Upper lobe of left lung (tissue), 6 donors: Measurements from ENCODE around the gene PLOD1. TPM values are rescaled to one million over a fixed set of nuclear protein-coding genes. Genes with fewer than 3 reads are reported as not detected.

ENCODE experiments used
- ATAC-seq, 2 donors: fragments of 200-7000 bp; cut with Tn5 transposase; one replicate each; pipeline ENCODE4 v1.9.1; 2022; ENCODE audit warnings: mild to moderate bottlenecking in 2 of 2, moderate library complexity in 2 of 2; ENCODE audit not compliant: low FRiP score in 2 of 2
- DNase-seq, 2 donors: peaks; one replicate each; pipeline ENCODE4 v3.0.0-alpha.2; 2019 to 2020
- H3K27ac ChIP-seq, 4 donors: fragments of 200-600 bp; sonication (generic); one replicate each; pipeline ENCODE4 v1.5.1; 2016 to 2019
- H3K27me3 ChIP-seq, 4 donors: fragments of 200-600 bp; sonication (generic); one replicate each; pipeline ENCODE4 v1.5.1; 2017 to 2019
- H3K36me3 ChIP-seq, 4 donors: fragments of 200-600 bp; sonication (generic); one replicate each; pipeline ENCODE4 v1.5.1; 2016 to 2019
- H3K4me1 ChIP-seq, 4 donors: fragments of 200-600 bp; sonication (generic); one replicate each; pipeline ENCODE4 v1.5.1; 2018 to 2019
- H3K4me3 ChIP-seq, 4 donors: fragments of 200-600 bp; sonication (generic); one replicate each; pipeline ENCODE4 v1.5.1; 2017 to 2019; ENCODE audit warnings: mild to moderate bottlenecking in 2 of 4, moderate library complexity in 1 of 4
- H3K9me3 ChIP-seq, 4 donors: fragments of 200-600 bp; sonication (generic); one replicate each; pipeline ENCODE4 v1.5.1; 2018 to 2019
- EP300 ChIP-seq, 4 donors: sonication (generic); formaldehyde crosslinking; IDR thresholded peaks; one replicate each; pipeline ENCODE4 v1.5.1; 2017; ENCODE audit warnings: antibody characterized with exemption in 4 of 4, control low read depth in 2 of 4
- POLR2A ChIP-seq, 4 donors: fragments of 450-650 bp; IDR thresholded peaks; one replicate each; pipeline ENCODE4 v1.5.1; 2016 to 2017; ENCODE audit warnings: antibody characterized with exemption in 4 of 4, mild to moderate bottlenecking in 2 of 4
- POLR2AphosphoS5 ChIP-seq, 2 donors: sonication (generic); formaldehyde crosslinking; IDR thresholded peaks; one replicate each; pipeline ENCODE4 v1.5.1; 2017; ENCODE audit warnings: antibody characterized with exemption in 2 of 2
- WGBS, 2 donors: methylation state at CpG; one replicate each; pipeline ENCODE4 v1.1.5; 2017 to 2018; 5-methylcytosine and 5-hydroxymethylcytosine counted together
- total RNA-seq, 6 donors: library from RNA; depleted of rRNA in 4 of 6; stranded (reverse); fragments of >200 nt in 4 of 6; gene quantifications; one replicate each; pipeline versions ENCODE4 v1.1.0 to v1.2.1, GENCODE V29; 2016 to 2021
- TF ChIP-seq, protein P1 (sequence below), 6 experiments: fragments of 450-650 bp in 4 of 6; fragments of 200-600 bp in 2 of 6; sonication (generic) in 2 of 6; IDR thresholded peaks; one replicate each; pipeline ENCODE4 v1.5.1; 2016 to 2019; ENCODE audit warnings: antibody characterized with exemption in 6 of 6
- donor health status: DM: no; HTN: no; CAD: no; lungs with moderate emphysema.
- donor health status: DM: no; HTN: yes; CAD: no; lungs with severe emphysema.

Gene PLOD1
- total RNA-seq, 6 donors from 2014 or later, result 31.4 to 99.0 (median 52.8) TPM

DNA sequence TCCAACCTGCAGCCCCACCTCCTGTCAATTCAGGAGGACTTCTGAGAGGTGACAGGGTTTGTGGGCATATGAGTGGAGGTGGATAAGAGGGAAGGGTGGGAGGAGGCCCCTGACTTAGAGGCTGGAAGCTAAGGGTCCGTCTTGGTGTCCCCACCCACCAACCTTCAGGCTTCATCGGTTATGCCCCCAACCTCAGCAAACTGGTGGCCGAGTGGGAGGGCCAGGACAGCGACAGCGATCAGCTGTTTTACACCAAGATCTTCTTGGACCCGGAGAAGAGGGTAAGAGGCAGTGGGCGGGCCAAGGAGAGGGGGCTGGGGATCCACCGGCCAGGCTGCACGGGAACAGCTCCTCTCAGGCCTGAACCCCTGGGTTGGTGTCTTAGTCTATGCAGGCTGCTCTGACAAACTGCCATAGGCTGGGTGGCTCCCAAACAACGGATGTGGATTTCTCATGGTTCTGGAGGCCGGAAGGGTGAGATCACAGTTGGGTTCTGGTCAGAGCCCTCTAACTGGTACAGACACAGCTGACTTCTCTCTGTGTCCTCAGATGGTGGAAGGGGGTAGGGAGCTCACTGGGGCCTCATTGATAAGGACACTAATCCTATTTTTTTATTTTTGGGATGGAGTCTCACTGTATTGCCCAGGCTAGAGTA, 18.1 kb downstream of the PLOD1 start:
- 75 to 85% methylated on average over 11 of the region's 11 CpGs for WGBS, 2 donors
- DNase-seq, result no peak

DNA sequence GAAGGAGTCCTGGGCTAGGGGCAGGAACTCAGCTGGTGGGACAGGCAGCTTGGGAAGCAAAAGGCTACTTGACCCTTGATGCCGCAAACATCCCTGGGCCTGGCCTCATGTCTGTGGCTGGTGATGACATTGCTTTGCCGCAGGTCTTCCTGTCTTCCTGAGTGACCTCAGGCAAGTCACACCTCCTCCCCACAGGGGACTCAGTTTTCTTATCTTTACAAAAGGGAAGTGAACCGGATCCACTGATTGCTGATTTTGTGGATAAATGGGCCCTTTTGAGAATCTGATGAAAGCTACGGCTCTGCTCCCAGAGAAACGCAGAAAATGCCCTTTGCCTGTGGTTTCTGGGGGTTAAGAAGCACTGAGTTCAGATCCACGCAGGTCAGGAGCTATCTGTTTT, 20.7 kb downstream of the PLOD1 start:
- WGBS, 2 donors, result 78 to 90% methylated on average over 4 to 6 of the region's 6 CpGs

More for the DNA sequence above, 18.1 kb downstream of the PLOD1 start:
- H3K9me3 ChIP-seq, result no peaks in the 10 kb centered on the region
- ATAC-seq, result peak in 1 of 2 donors; percentile 24
- TF ChIP-seq EP300 (IDR thresholded peaks at IDR 0.05), result no peak
- TF ChIP-seq, protein P1, sequence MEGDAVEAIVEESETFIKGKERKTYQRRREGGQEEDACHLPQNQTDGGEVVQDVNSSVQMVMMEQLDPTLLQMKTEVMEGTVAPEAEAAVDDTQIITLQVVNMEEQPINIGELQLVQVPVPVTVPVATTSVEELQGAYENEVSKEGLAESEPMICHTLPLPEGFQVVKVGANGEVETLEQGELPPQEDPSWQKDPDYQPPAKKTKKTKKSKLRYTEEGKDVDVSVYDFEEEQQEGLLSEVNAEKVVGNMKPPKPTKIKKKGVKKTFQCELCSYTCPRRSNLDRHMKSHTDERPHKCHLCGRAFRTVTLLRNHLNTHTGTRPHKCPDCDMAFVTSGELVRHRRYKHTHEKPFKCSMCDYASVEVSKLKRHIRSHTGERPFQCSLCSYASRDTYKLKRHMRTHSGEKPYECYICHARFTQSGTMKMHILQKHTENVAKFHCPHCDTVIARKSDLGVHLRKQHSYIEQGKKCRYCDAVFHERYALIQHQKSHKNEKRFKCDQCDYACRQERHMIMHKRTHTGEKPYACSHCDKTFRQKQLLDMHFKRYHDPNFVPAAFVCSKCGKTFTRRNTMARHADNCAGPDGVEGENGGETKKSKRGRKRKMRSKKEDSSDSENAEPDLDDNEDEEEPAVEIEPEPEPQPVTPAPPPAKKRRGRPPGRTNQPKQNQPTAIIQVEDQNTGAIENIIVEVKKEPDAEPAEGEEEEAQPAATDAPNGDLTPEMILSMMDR (IDR thresholded peaks at IDR 0.05), result no peak
- TF ChIP-seq POLR2A (IDR thresholded peaks at IDR 0.05), result no peak
- no peak for TF ChIP-seq POLR2AphosphoS5 (IDR thresholded peaks at IDR 0.05)
- H3K4me1 ChIP-seq, result no peaks in the 10 kb centered on the region
- peak overlapping the region in 1 of 4 donors; percentile 26 for H3K27ac ChIP-seq
- no peak overlapping the region for H3K4me3 ChIP-seq
- peaks cover 0 to 67% (median 42%) of the 10 kb centered on the region in 4 donors for H3K36me3 ChIP-seq
- no peaks in the 10 kb centered on the region for H3K27me3 ChIP-seq

DNA sequence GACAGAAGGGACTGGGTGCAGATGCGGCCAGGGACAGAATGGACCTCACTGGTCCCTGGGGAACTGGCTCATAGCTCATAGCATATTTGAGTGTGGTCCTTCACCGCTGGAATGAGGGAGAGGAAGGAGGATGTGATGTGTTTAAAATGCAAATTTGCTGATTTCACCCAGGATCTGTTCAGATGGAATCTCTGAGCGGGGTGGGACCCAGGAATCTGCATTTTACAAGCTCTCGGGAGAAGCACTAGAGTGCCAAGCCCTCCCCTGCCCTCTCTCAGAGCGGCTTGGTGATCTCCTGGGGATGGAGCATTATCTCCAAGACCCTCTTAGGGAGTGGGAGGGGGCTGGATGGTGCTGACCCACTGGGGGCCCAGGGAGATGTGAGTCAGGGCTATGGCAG, 22.9 kb downstream of the PLOD1 start:
- no peak overlapping the region for H3K4me3 ChIP-seq
- WGBS, 2 donors, result 86 to 100% methylated on average over 4 to 5 of the region's 5 CpGs

More for the DNA sequence above, 20.7 kb downstream of the PLOD1 start:
- TF ChIP-seq POLR2AphosphoS5 (IDR thresholded peaks at IDR 0.05) (no peak), POLR2A (IDR thresholded peaks at IDR 0.05) (no peak), EP300 (IDR thresholded peaks at IDR 0.05) (no peak)
- TF ChIP-seq, protein P1 (IDR thresholded peaks at IDR 0.05), result no peak
- ATAC-seq (no peak), DNase-seq (peak in 1 of 2 donors; percentile 38)
- no peak overlapping the region for H3K4me3 ChIP-seq
- peak overlapping the region in 2 of 4 donors; percentile 30 to 59 for H3K27ac ChIP-seq
- H3K9me3 ChIP-seq, result no peaks in the 10 kb centered on the region
- H3K27me3 ChIP-seq, result no peaks in the 10 kb centered on the region
- no peaks in the 10 kb centered on the region for H3K4me1 ChIP-seq
- H3K36me3 ChIP-seq, result peaks cover 0 to 78% (median 53%) of the 10 kb centered on the region in 4 donors

DNA sequence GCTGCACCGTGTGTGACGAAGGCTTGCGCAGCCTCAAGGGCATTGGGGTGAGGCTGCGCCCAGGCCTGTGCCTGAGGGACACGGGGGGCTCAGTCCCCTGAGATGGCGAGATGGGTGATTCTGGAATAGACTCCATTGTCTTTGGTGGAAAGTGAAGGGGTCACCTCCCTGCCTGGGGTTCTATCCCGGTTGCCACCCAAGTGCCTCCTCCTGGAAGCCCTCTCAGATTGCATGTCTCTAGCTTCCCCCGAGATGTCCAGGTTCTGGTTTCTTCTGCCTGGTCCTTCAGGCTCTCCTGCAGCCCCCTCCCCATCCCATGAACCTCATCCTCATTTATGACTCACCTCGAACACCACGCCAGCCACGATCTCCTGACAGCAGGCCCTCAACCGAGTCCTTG, 23.4 kb downstream of the PLOD1 start:
- WGBS, 2 donors, result 95 to 96% methylated on average over 6 to 12 of the region's 12 CpGs
- no peak for ATAC-seq

More for the DNA sequence above, 22.9 kb downstream of the PLOD1 start:
- TF ChIP-seq POLR2A (IDR thresholded peaks at IDR 0.05) (no peak), POLR2AphosphoS5 (IDR thresholded peaks at IDR 0.05) (no peak), EP300 (IDR thresholded peaks at IDR 0.05) (no peak)
- TF ChIP-seq, protein P1 (IDR thresholded peaks at IDR 0.05), result no peak
- Histone ChIP-seq H3K36me3 (peaks cover 0 to 75% (median 42%) of the 10 kb centered on the region in 4 donors), H3K27me3 (no peaks in the 10 kb centered on the region), H3K27ac (no peak overlapping the region), H3K9me3 (no peaks in the 10 kb centered on the region), H3K4me1 (peaks cover 0 to 9% (median 8%) of the 10 kb centered on the region in 4 donors)
- no peak for DNase-seq
- no peak for ATAC-seq

More for the DNA sequence above, 23.4 kb downstream of the PLOD1 start:
- Histone ChIP-seq H3K27me3 (no peaks in the 10 kb centered on the region), H3K27ac (no peak overlapping the region), H3K36me3 (peaks cover 0 to 76% (median 41%) of the 10 kb centered on the region in 4 donors), H3K4me3 (no peak overlapping the region), H3K9me3 (no peaks in the 10 kb centered on the region), H3K4me1 (peaks cover 0 to 9% (median 8%) of the 10 kb centered on the region in 4 donors)
- no peak for DNase-seq
- TF ChIP-seq EP300 (IDR thresholded peaks at IDR 0.05) (no peak), POLR2A (IDR thresholded peaks at IDR 0.05) (no peak), POLR2AphosphoS5 (IDR thresholded peaks at IDR 0.05) (no peak)
- TF ChIP-seq, protein P1 (IDR thresholded peaks at IDR 0.05), result no peak
